ENCODE results near the gene BTBD2. TPM values are rescaled to one million over a fixed set of nuclear protein-coding genes. Genes with fewer than 3 reads are reported as not detected.

BTBD2 gene
- polyA plus RNA-seq, 1 donor from 2014 or later, result 46.1 TPM

DNA sequence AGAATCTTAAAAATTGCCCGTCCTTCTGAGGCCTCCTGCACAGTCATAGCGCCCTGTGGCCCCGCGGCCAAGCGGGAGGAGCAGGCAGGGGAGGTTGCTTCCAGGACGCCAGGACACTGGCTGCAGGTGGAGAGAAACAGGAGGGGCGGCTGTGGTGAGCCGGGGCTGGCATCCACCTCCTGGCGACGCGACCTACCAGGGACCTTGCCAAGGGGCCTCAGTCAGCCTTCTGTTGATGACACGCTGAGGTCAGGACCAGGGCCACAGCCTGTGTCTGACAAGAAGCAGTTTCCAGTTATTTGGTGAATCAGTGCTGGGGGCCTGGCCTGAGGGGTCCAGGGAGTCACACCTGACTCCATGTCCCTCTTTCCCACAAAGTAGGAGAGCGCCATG, 48.9 kb upstream of the BTBD2 start:
- H4K20me1 ChIP-seq (ENCODE audit: insufficient read depth), result no peaks in the 10 kb centered on the region
- H3K4me3 ChIP-seq (ENCODE audit: low read length), result no peak overlapping the region
- no peak overlapping the region for H3K9ac ChIP-seq (ENCODE audit: low read length)
- H2AFZ ChIP-seq (ENCODE audit: low read depth, low read length), result no peak overlapping the region
- no peaks in the 10 kb centered on the region for H3K79me2 ChIP-seq (replicated peaks; ENCODE audit: insufficient read depth, low read length)
- H3K9me2 ChIP-seq (ENCODE audit: insufficient read depth, low read length), result no peaks in the 10 kb centered on the region
- H3K27me3 ChIP-seq (ENCODE audit: insufficient read depth, low read depth, low read length), result no peaks in the 10 kb centered on the region
- no peaks in the 10 kb centered on the region for H3F3A ChIP-seq (ENCODE audit: insufficient read depth, low read length, poor library complexity, severe bottlenecking)
- H3K27ac ChIP-seq (ENCODE audit: low read length), result no peak overlapping the region
- TF ChIP-seq MXI1 (conservative IDR thresholded peaks at IDR 0.05; ENCODE audit: poor library complexity, severe bottlenecking), result no peak
- no peak for TF ChIP-seq TAF1 (IDR thresholded peaks at IDR 0.05; ENCODE audit: low read depth)
- TF ChIP-seq, protein P1, sequence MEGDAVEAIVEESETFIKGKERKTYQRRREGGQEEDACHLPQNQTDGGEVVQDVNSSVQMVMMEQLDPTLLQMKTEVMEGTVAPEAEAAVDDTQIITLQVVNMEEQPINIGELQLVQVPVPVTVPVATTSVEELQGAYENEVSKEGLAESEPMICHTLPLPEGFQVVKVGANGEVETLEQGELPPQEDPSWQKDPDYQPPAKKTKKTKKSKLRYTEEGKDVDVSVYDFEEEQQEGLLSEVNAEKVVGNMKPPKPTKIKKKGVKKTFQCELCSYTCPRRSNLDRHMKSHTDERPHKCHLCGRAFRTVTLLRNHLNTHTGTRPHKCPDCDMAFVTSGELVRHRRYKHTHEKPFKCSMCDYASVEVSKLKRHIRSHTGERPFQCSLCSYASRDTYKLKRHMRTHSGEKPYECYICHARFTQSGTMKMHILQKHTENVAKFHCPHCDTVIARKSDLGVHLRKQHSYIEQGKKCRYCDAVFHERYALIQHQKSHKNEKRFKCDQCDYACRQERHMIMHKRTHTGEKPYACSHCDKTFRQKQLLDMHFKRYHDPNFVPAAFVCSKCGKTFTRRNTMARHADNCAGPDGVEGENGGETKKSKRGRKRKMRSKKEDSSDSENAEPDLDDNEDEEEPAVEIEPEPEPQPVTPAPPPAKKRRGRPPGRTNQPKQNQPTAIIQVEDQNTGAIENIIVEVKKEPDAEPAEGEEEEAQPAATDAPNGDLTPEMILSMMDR (IDR thresholded peaks at IDR 0.05; ENCODE audit: poor library complexity, severe bottlenecking), result no peak
- TF ChIP-seq EP300 (conservative IDR thresholded peaks at IDR 0.05; ENCODE audit: poor library complexity, severe bottlenecking), result no peak
- TF ChIP-seq, protein P2, sequence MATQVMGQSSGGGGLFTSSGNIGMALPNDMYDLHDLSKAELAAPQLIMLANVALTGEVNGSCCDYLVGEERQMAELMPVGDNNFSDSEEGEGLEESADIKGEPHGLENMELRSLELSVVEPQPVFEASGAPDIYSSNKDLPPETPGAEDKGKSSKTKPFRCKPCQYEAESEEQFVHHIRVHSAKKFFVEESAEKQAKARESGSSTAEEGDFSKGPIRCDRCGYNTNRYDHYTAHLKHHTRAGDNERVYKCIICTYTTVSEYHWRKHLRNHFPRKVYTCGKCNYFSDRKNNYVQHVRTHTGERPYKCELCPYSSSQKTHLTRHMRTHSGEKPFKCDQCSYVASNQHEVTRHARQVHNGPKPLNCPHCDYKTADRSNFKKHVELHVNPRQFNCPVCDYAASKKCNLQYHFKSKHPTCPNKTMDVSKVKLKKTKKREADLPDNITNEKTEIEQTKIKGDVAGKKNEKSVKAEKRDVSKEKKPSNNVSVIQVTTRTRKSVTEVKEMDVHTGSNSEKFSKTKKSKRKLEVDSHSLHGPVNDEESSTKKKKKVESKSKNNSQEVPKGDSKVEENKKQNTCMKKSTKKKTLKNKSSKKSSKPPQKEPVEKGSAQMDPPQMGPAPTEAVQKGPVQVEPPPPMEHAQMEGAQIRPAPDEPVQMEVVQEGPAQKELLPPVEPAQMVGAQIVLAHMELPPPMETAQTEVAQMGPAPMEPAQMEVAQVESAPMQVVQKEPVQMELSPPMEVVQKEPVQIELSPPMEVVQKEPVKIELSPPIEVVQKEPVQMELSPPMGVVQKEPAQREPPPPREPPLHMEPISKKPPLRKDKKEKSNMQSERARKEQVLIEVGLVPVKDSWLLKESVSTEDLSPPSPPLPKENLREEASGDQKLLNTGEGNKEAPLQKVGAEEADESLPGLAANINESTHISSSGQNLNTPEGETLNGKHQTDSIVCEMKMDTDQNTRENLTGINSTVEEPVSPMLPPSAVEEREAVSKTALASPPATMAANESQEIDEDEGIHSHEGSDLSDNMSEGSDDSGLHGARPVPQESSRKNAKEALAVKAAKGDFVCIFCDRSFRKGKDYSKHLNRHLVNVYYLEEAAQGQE (IDR thresholded peaks at IDR 0.05; ENCODE audit: borderline replicate concordance), result no peak
- TF ChIP-seq SMC3 (conservative IDR thresholded peaks at IDR 0.05; ENCODE audit: poor library complexity), result no peak
- TF ChIP-seq EZH2 (IDR thresholded peaks at IDR 0.05; ENCODE audit: borderline replicate concordance, insufficient read depth, low read length, poor library complexity, severe bottlenecking), result no peak
- TF ChIP-seq RAD21 (conservative IDR thresholded peaks at IDR 0.05), result no peak
- no peak for TF ChIP-seq POLR2AphosphoS5 (IDR thresholded peaks at IDR 0.05)
- no peak overlapping the region for H3K4me2 ChIP-seq (ENCODE audit: low read length)
- no peaks in the 10 kb centered on the region for H3K9me3 ChIP-seq (ENCODE audit: low read length)
- no peaks in the 10 kb centered on the region for H3K36me3 ChIP-seq (ENCODE audit: insufficient read depth, low read length)

DNA sequence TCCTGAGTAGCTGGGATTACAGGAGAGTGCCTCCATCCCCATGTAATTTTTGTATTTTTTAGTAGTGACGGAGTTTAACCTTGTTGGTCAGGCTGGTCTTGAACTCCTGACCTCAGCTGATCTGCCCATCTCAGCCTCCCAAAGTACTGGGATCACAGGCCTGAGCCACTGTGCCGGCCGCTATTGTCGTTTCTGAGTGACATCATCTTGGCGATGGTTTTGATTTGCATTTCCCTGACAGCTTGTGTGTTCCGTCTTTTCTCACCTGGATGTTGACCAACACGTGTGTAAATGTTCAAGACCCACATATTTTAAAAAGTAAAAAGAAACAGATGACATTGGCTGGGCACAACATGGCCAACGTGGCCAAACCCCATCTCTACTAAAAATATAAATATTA, 48.3 kb upstream of the BTBD2 start:
- Histone ChIP-seq H3K36me3 (ENCODE audit: insufficient read depth, low read length) (no peaks in the 10 kb centered on the region), H3K4me3 (ENCODE audit: low read length) (no peak overlapping the region), H3K27ac (ENCODE audit: low read length) (no peak overlapping the region)

More for the DNA sequence above, 48.3 kb upstream of the BTBD2 start:
- Histone ChIP-seq H2AFZ (ENCODE audit: low read depth, low read length) (no peak overlapping the region), H3K27me3 (ENCODE audit: insufficient read depth, low read depth, low read length) (no peaks in the 10 kb centered on the region), H3K4me2 (ENCODE audit: low read length) (no peak overlapping the region), H4K20me1 (ENCODE audit: insufficient read depth) (no peaks in the 10 kb centered on the region), H3F3A (ENCODE audit: insufficient read depth, low read length, poor library complexity, severe bottlenecking) (no peaks in the 10 kb centered on the region), H3K9me3 (ENCODE audit: low read length) (no peaks in the 10 kb centered on the region), H3K9me2 (ENCODE audit: insufficient read depth, low read length) (no peaks in the 10 kb centered on the region), H3K79me2 (replicated peaks; ENCODE audit: insufficient read depth, low read length) (no peaks in the 10 kb centered on the region), H3K9ac (ENCODE audit: low read length) (no peak overlapping the region)
- TF ChIP-seq EZH2 (IDR thresholded peaks at IDR 0.05; ENCODE audit: borderline replicate concordance, insufficient read depth, low read length, poor library complexity, severe bottlenecking), result no peak
- TF ChIP-seq, protein P1 (IDR thresholded peaks at IDR 0.05; ENCODE audit: poor library complexity, severe bottlenecking), result no peak
- no peak for TF ChIP-seq MXI1 (conservative IDR thresholded peaks at IDR 0.05; ENCODE audit: poor library complexity, severe bottlenecking)
- no peak for TF ChIP-seq EP300 (conservative IDR thresholded peaks at IDR 0.05; ENCODE audit: poor library complexity, severe bottlenecking)
- no peak for TF ChIP-seq TAF1 (IDR thresholded peaks at IDR 0.05; ENCODE audit: low read depth)
- TF ChIP-seq SMC3 (conservative IDR thresholded peaks at IDR 0.05; ENCODE audit: poor library complexity), result no peak
- TF ChIP-seq RAD21 (conservative IDR thresholded peaks at IDR 0.05), result no peak
- TF ChIP-seq, protein P2 (IDR thresholded peaks at IDR 0.05; ENCODE audit: borderline replicate concordance), result no peak
- TF ChIP-seq POLR2AphosphoS5 (IDR thresholded peaks at IDR 0.05), result no peak

Measured in neural cell (in vitro differentiated cells).